Ishikawa (cell line): Measurements from ENCODE around the gene RSU1.

Experiments used
- CEBPB ChIP-seq: IDR thresholded peaks from 2 replicates; pipeline ENCODE4 v1.6.1; 2012
- CREB1 ChIP-seq: IDR thresholded peaks from 2 replicates; pipeline ENCODE4 v1.6.1; 2012; ENCODE audit warnings: low read depth
- EGR1 ChIP-seq: IDR thresholded peaks from 2 replicates; pipeline ENCODE4 v1.6.1; 2012
- EP300 ChIP-seq: IDR thresholded peaks from 2 replicates; pipeline ENCODE4 v1.6.1; 2012; ENCODE audit warnings: borderline replicate concordance
- FOXM1 ChIP-seq: IDR thresholded peaks from 2 replicates; pipeline ENCODE4 v1.6.1; 2012; ENCODE audit warnings: low read depth, borderline replicate concordance
- MAX ChIP-seq: IDR thresholded peaks from 2 replicates; pipeline ENCODE4 v1.6.1; 2012
- NFIC ChIP-seq: IDR thresholded peaks from 2 replicates; pipeline ENCODE4 v1.6.1; 2012
- RAD21 ChIP-seq: IDR thresholded peaks from 2 replicates; pipeline ENCODE4 v1.6.1; 2012; ENCODE audit warnings: low read depth
- REST ChIP-seq: IDR thresholded peaks from 2 replicates; pipeline ENCODE4 v1.6.1; 2012; ENCODE audit warnings: low read depth, mild to moderate bottlenecking
- TAF1 ChIP-seq: IDR thresholded peaks from 2 replicates; pipeline ENCODE4 v1.6.1; 2012; ENCODE audit warnings: low read depth, mild to moderate bottlenecking
- TCF12 ChIP-seq: IDR thresholded peaks from 2 replicates; pipeline ENCODE4 v1.6.1; 2012; ENCODE audit warnings: low read depth
- TEAD4 ChIP-seq: IDR thresholded peaks from 2 replicates; pipeline ENCODE4 v1.6.1; 2012
- USF1 ChIP-seq: IDR thresholded peaks from 2 replicates; pipeline ENCODE4 v1.6.1; 2012
- YY1 ChIP-seq: IDR thresholded peaks from 2 replicates; pipeline ENCODE4 v1.6.1; 2012; ENCODE audit warnings: low read depth
- ZBTB7A ChIP-seq: IDR thresholded peaks from 2 replicates; pipeline ENCODE4 v1.6.1; 2012; ENCODE audit warnings: low read depth

The RSU1 gene

GRCh38 chr10:16639471-16639870, 177.8 kb downstream of the RSU1 start:
- no peak for TF ChIP-seq USF1
- no peak for TF ChIP-seq YY1
- TF ChIP-seq CEBPB: no peak
- TF ChIP-seq TCF12: no peak
- no peak for TF ChIP-seq NFIC
- no peak for TF ChIP-seq CREB1

- TF ChIP-seq USF1 (no peak), REST (no peak), CEBPB (no peak), ZBTB7A (no peak), EGR1 (no peak), FOXM1 (no peak), NFIC (no peak), TAF1 (no peak), MAX (no peak), TEAD4 (no peak), YY1 (no peak), RAD21 (no peak), CREB1 (no peak), EP300 (no peak), TCF12 (no peak)
Observed at GRCh38 chr10:16632996-16633395, 184.2 kb downstream of the RSU1 start.

GRCh38 chr10:16626697-16627096, 190.5 kb downstream of the RSU1 start:
- TF ChIP-seq EP300 (no peak), RAD21 (no peak), EGR1 (no peak), CREB1 (no peak), CEBPB (no peak), MAX (no peak), FOXM1 (no peak), NFIC (no peak), TAF1 (no peak)

GRCh38 chr10:16612981-16613355, 204.3 kb downstream of the RSU1 start:
- TF ChIP-seq TAF1: no peak

GRCh38 chr10:16612115-16612980, 204.9 kb downstream of the RSU1 start:
- no peak for TF ChIP-seq MAX
- TF ChIP-seq REST: peak; percentile 91

- TF ChIP-seq ZBTB7A (no peak), CREB1 (no peak), EGR1 (no peak), USF1 (no peak), RAD21 (no peak), TAF1 (no peak), CEBPB (no peak), EP300 (no peak), MAX (no peak), NFIC (no peak), REST (no peak), TCF12 (no peak), FOXM1 (no peak), TEAD4 (no peak), YY1 (no peak)
Observed at GRCh38 chr10:16611037-16611436, 206.2 kb downstream of the RSU1 start.
